HG02973 (cell line): ENCODE measurements around the gene RNF213.

Source experiments
- ATAC-seq: cut with Tn5 transposase; IDR thresholded peaks from one replicate; pipeline ENCODE4 v1.9.1; 2021; ENCODE audit warnings: moderate library complexity; ENCODE audit not compliant: unreplicated experiment

Gene RNF213

GRCh38 chr17:80365001-80365965 is 104.6 kb downstream of the RNF213 start:
- no peak for ATAC-seq

DNA sequence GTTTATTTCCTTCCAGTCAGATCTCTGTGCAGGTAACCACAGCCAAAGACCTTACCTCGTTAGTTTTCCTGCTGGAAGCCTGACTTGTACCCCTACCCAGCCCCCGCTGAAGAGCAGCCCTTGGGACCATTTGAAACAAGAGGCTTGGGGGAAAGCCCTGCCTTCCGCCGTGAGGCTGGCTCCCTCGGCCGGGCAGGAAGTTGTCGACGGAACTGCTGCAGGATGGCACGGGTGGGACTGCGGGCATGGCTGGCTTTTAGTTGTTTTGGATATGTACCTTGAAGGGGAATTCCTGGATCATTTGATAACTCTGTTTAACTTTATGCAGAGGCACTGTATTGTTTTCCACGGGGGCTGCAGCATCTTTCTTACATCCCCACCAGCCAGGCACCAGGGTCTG is 105.3 kb downstream of the RNF213 start:
- no peak for ATAC-seq

DNA sequence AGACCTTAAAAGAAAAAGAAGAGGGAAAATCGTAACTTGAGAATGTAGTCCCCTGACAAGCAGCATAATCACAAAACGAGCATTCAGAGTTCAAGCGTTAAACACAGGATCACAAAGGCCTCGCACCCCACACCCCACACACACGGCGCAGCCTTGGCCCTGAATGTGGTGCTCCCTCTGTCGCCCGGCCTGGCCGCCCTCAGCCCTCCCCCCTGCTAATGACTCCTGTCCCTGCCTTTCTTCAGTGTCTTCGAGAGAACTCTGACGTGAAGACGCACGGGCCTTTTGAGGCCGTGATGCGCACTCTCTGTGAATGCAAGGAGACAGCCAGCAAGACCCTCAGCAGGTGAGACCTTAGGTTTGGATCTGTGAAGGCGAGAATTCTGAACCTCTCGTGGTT is 106.9 kb downstream of the RNF213 start:
- no peak for ATAC-seq

DNA sequence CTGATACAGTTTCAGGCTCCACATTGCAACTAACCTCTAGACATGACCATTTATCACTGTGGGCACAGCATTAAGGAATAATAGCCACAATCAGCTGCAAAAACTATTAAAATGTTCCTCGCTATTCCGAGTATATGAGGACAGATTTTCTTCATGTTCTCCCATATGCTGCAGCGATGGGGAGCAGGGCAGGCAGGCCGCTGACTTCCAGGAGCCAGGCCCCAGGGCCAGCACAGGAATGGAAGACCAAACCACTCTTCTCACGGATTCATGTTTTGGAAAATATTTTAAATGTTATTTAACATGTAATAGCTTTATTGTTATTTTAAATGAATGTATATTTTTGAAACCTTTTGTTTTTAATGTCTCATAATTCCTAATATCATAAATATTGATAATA is 110.5 kb downstream of the RNF213 start:
- no peak for ATAC-seq

GRCh38 chr17:80372456-80372855 is 111.8 kb downstream of the RNF213 start:
- no peak for ATAC-seq

DNA sequence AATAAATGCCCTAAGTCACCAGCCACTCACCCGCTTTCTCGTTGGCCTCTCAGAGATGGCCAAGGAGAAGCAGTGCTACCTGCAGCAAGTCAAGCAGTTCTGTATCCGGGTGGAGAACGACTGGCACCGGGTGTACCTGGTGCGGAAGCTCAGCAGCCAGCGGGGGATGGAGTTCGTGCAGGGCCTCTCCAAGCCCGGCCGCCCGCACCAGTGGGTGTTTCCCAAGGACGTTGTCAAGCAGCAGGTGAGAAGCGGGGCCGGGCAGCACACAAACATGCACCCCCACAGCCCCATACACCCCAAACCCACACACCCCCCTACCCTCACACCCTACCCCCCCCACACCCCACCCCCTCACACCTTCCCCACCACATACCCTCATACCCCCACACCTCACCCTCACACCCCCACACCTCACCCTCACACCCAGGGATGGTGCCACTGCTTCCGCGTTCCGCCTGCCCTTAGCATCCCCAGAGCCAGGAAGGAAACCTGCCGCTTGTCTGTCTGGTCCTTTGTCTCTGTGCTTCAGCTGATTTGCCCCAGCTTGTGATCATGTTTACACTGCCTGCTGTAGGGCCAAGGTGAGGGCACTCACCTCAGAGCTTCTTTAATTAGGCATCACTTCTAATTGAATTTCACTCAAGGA is 112.4 kb downstream of the RNF213 start:
- ATAC-seq: no peak

DNA sequence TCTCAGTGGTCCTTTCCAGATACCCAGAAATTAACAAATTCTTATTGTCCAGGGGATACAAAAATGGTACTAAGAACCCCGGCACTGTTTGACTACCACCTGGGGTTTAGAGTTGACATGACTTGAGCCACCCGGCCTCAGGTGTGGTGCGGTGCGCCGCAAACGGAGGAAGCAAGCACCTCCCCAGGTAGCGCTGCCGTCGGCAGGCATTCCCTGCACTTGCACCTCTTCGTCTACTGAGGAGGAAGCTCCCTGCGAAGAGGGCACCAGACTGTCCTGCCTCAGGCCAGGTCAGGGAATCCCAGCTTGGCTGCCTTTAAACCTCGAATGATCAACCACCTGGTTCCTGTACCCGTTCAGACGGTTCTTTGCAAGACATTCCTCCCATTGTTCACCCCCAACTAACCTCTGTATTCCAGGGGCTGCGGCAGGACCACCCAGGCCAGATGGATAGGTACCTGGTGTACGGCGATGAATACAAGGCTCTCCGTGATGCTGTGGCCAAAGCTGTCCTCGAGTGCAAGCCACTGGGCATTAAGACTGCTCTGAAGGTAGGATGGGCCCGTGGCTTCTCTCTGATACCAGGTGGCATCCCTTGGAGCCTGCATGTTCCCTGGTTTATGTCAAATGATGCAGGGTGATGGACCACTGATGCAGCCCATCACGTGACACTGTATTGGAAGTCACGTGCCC is 113.5 kb downstream of the RNF213 start:
- no peak for ATAC-seq

DNA sequence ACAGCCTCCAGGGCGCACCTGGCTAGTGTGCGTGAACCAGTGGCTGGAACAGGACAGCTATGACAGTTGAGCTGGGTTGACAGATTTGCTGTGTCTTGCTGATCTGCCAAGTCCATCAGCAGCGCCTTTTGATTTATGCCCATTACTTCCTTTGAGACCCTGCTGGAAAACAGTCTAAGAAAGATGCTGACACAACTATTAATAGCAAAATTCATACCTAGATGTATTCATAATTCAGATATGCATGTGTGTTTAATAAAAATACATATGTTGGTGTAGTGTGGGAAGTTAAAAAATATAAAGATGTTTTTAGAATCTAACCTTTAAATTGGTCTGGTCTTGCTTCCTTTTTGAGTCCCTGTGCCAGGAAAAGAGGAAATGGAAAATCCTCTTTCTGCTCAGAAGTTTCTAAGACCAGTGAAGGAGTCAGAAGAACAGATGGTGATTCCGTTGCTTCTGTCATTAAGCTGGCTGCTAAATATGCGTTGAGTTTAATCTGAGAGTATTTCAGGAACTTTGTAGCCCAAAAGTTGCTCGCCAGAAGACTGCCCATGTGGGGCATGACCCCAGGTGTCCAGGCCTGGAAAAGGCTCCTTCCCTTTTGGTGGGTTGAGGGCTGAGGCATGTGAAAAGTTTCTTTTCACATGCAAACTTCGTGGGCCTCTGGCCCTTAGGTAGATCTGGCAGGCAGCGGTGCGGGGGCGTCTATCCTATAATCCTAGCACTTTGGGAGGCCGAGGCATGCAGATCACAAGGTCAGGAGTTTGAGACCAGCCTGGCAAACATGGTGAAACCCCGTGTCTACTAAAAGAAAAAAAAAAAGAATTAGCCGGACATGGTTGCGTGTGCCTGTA is 114.3 kb downstream of the RNF213 start:
- ATAC-seq: no peak

GRCh38 chr17:80376531-80376930 is 115.9 kb downstream of the RNF213 start:
- ATAC-seq: no peak

GRCh38 chr17:80377798-80378197 is 117.1 kb downstream of the RNF213 start:
- ATAC-seq: no peak

GRCh38 chr17:80379348-80379747 is 118.7 kb downstream of the RNF213 start:
- ATAC-seq: no peak

DNA sequence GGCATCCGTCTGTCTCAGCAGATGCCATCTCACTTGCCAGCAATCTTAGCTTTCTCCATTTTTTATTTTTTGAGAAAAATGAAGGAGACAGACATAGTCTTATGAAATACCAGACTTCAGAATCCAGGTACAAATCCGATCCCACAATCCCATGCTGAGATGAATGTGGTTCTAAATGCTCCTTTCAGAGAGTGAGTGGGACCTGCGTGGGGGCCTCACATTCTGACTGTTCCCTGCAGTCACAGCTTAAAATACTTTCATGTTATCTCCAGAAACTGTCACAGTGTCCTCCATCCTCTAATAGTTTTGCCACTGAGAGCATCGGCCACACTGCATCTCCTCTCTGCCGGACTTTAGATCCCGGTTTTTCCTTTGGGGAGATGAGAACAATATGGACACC is 119.4 kb downstream of the RNF213 start:
- ATAC-seq: no peak

DNA sequence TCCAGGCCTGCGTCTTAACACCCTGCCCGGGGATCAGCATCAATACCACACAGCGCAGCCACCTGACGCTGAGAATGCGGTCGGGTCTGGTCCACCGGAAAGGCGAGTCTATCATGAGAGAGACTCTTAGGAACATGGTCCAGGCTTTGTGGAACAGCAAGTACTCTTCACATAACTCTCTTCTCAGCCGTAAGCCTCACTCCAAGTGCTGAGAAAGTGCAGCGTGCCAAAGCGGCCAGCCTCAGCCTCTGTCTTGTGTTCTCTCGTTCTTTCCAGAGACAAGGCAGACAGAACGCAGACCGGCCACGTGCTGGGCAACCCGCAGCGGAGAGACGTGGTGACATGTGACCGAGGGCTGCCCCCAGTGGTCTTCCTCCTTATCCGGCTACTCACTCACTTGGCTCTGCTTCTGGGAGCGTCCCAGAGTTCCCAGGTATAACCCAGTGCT is 119.9 kb downstream of the RNF213 start:
- no peak for ATAC-seq

- no peak for ATAC-seq
These were observed 120.8 kb downstream of the RNF213 start for GRCh38 chr17:80381416-80381923.

- ATAC-seq: no peak
These were observed 121.8 kb downstream of the RNF213 start for GRCh38 chr17:80382446-80382845.

- no peak for ATAC-seq
These were observed 122.3 kb downstream of the RNF213 start for GRCh38 chr17:80382956-80383355.

- ATAC-seq: no peak
These were observed 123.7 kb downstream of the RNF213 start for GRCh38 chr17:80384078-80384960.

DNA sequence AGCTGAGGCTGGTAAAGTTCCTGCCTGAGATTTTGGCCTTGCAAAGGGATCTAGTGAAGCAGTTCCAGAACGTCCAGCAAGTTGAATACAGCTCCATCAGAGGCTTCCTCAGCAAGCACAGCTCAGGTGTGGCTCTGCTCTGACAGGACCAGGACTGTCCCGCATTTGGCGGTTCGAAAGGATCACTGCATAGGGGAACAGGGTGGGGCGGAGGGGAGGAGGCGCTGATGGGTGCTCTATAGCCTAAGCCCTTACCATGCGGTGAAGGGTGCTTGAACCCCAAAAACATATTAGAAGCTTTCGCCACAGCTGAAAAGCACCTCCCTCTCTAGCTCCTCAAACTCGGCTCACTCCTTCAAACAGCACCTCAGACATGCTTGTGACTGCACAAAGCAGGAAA is 124.4 kb downstream of the RNF213 start:
- no peak for ATAC-seq

- ATAC-seq: no peak
These were observed 125.7 kb downstream of the RNF213 start for GRCh38 chr17:80386341-80386740.
